ENCODE data around the gene DIP2C.
"Not testable (repeated sequence)": the region's sequence is repeated elsewhere in the genome, so short reads cannot be mapped to it uniquely, and the experiment has no call there.

DIP2C gene

DNA sequence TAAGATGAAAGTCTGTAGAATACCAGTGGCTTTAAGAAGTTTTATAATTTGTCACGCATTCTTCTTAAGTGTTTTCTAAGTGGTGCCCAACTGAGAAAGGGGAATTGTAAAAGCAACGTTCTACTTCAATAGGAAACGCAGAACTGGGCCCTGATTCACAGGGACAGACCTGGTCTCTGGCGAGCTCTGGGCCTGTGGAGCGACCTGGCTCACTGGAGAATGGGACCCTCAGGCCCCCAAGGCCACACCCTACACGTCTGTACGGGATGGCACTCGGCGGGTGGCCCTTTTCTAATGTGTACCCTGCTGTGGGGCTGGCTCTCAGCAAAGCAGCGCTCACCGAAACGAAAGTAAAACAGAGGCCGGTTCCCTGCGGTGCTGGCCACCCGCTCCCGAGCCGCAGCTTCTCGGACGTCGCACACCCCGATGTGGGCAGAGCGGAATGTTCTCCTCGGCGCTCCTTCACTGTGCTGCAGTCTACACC, 205.0 kb downstream of the DIP2C start:
- no peaks in the 10 kb centered on the region for H3K36me3 Mint-ChIP-seq
- peak overlapping the region; percentile 72 for H3K4me3 Mint-ChIP-seq
- H3K27ac Mint-ChIP-seq = peak overlapping the region; percentile 50
- H3K27me3 Mint-ChIP-seq = no peaks in the 10 kb centered on the region
- H3K9me3 Mint-ChIP-seq (ENCODE audit: low read depth) = no peaks in the 10 kb centered on the region
- H3K4me1 Mint-ChIP-seq (ENCODE audit: low read depth) = no peaks in the 10 kb centered on the region

DNA sequence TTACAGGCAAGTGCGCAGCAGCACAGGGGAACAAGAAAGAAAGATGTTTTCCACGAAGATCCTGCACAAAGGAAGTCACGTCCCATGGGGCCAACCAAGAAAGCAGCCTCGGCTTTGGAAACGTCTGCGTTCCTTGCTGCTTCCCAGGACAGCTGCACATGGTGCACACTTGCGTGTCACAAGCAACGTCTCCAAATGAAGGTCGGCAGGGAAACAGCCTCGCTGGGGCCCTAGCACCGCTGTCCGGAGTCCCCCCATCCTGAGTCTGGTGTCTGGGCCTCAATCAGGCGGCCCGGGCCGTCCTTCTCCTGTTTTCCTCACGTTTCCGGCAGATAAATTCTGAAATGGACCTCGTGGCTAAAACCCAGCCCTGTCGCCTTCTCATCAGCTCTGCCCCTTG, 206.2 kb downstream of the DIP2C start:
- no peaks in the 10 kb centered on the region for H3K4me1 Mint-ChIP-seq (ENCODE audit: low read depth)
- no peak overlapping the region for H3K4me3 Mint-ChIP-seq
- no peak overlapping the region for H3K27ac Mint-ChIP-seq
- no peaks in the 10 kb centered on the region for H3K27me3 Mint-ChIP-seq
- no peaks in the 10 kb centered on the region for H3K36me3 Mint-ChIP-seq
- no peaks in the 10 kb centered on the region for H3K9me3 Mint-ChIP-seq (ENCODE audit: low read depth)

DNA sequence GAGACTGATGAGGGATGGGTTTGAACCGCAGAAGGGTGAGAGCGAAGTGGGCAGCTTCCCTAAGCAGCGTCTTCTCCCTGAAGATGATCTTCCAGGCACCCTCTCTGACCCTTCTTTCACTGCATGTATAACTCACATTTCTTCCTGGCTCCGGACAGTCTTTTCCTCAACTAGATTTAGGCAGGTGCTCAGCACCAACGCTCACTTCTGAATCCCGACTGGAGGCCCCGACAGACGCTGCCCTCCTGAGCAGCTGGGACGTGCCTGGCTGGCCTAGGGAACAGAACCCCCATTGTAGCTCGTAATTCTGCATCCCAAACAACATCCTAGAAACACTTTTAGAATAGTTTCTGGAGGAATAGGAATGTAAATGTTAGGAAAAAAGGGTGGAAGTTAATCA, 206.6 kb downstream of the DIP2C start:
- no peaks in the 10 kb centered on the region for H3K36me3 Mint-ChIP-seq
- H3K4me3 Mint-ChIP-seq = no peak overlapping the region
- H3K9me3 Mint-ChIP-seq (ENCODE audit: low read depth) = no peaks in the 10 kb centered on the region
- H3K27ac Mint-ChIP-seq = no peak overlapping the region
- no peaks in the 10 kb centered on the region for H3K27me3 Mint-ChIP-seq
- no peaks in the 10 kb centered on the region for H3K4me1 Mint-ChIP-seq (ENCODE audit: low read depth)

DNA sequence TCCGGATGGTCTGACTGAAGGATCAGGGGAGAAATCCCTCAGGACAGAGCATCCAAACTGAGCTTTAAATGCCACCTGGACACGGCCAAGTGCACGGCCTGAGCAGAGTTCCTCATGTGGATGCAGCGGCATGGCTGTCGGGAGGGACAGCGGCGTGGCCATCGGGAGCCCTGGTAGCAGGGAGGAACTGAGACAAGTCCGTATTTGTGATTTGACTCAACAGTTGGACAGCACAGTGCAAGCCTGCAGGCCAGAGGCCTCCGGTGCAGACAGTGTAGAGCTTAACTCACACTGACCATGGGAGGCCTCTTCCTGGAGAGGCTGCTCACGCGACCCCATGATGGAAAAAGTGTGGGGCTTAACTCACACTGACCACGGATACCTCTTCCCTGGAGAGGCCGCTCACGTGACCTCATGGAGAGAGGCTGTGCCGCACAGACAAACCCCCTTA, 207.4 kb downstream of the DIP2C start:
- peaks cover 3% of the 10 kb centered on the region for H3K4me1 Mint-ChIP-seq (ENCODE audit: low read depth)
- no peaks in the 10 kb centered on the region for H3K9me3 Mint-ChIP-seq (ENCODE audit: low read depth)
- H3K27ac Mint-ChIP-seq = no peak overlapping the region
- no peaks in the 10 kb centered on the region for H3K36me3 Mint-ChIP-seq
- H3K4me3 Mint-ChIP-seq = no peak overlapping the region
- H3K27me3 Mint-ChIP-seq = no peaks in the 10 kb centered on the region

DNA sequence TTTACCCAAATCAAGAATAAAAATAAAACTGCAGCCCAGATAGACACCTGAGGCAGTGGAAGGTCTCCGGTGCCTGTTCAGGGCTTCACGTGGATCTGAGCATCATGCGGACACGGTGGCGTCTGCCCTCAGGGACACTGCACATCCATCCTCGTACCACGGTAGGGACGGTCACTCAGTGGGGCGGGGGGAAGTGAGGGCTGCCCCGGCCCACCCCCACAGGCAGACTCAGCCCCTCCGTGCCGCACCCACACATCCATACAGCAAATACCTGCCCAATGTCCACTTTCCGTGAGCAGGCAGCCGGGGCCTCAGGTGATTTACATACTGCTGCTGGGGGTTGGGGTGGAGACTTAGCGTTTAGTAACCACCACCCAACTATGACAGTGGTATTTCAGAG, 207.8 kb downstream of the DIP2C start:
- Mint-ChIP-seq H3K27ac (no peak overlapping the region), H3K27me3 (no peaks in the 10 kb centered on the region), H3K4me3 (no peak overlapping the region), H3K4me1 (ENCODE audit: low read depth) (peaks cover 6% of the 10 kb centered on the region), H3K9me3 (ENCODE audit: low read depth) (no peaks in the 10 kb centered on the region), H3K36me3 (no peaks in the 10 kb centered on the region)

DNA sequence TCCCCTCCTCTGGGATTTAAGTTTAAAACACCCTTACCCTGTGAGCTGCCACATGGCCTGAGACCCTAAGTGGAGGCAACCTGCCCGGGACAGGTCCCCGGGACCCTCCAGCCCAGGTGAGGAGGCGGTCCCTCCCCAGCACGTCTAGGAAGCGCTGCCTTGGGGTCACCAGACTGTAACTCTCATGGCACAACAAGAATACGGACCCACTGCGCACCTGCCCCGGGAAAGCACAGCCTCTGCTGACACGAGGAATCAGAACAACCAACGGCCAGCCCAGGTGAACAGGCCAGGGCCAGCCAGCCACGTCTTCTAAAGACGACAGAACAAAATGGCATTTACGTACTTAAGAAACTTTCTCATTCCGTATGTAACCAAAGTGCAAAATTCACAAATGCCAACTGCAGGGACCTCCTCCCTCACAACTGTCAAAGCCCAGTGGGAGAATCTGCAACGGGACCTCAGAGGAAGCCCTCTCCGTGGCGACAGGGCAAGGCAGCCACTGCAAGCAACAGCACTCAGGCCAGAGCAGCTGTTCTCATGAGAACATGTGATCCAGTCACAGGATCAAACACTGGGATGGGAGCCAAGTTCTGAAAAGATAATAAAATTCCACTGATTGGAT, 208.4 kb downstream of the DIP2C start:
- Mint-ChIP-seq H3K27ac (no peak overlapping the region), H3K27me3 (no peaks in the 10 kb centered on the region), H3K36me3 (no peaks in the 10 kb centered on the region)

DNA sequence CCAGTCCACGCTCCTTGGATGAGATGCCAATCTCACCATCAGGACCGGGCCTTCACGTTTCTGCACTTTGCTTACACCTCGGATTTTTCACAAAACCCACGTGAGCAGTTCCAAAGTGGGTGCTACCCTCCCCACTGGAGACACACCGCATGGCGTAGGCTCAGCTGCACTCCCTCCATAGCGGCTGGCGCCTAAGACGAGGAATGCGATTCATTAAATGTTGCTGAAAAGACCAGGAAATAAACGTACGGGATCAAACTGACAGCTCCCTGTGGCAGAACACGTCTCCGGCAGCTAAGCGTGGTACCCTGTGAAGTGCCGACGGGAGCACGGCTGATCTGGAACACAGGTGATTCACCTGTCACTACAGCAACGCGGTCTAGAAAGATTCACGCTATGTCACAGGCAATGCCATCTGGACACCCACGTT, 209.0 kb downstream of the DIP2C start:
- Mint-ChIP-seq H3K27me3 (no peaks in the 10 kb centered on the region), H3K9me3 (ENCODE audit: low read depth) (no peaks in the 10 kb centered on the region), H3K4me3 (no peak overlapping the region), H3K4me1 (ENCODE audit: low read depth) (peaks cover 6% of the 10 kb centered on the region), H3K27ac (no peak overlapping the region), H3K36me3 (no peaks in the 10 kb centered on the region)

More for the DNA sequence above, 208.4 kb downstream of the DIP2C start:
- no peak overlapping the region for H3K4me3 Mint-ChIP-seq
- peaks cover 6% of the 10 kb centered on the region for H3K4me1 Mint-ChIP-seq (ENCODE audit: low read depth)
- H3K9me3 Mint-ChIP-seq (ENCODE audit: low read depth) = no peaks in the 10 kb centered on the region

DNA sequence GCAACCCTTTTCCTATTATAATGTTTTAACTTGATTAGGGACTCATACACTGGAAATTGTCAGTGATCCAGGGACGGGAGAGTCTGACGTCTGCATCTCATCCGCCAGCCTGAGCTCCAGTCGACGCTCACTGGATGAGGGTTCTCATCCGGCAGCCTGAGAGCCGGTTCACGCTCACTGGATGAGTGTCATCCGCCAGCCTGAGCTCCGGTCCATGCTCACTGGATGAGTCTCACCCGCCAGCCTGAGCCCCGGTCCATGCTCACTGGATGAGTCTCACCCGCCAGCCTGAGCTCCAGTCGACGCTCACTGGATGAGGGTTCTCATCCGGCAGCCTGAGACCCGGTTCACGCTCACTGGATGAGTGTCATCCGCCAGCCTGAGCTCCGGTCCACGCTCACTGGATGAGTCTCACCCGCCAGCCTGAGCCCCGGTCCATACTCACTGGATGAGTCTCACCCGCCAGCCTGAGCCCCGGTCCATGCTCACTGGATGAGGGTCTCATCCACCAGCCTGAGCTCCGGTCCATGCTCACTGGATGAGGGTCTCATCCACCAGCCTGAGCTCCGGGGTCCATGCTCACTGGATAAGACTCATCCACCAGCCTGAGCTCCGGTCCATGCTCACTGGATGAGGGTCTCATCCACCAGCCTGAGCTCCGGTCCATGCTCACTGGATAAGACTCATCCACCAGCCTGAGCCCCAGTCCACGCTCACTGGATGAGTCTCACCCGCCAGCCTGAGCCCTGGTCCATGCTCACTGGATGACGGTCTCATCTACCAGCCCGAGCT, 209.6 kb downstream of the DIP2C start:
- not testable (repeated sequence) for H3K27ac Mint-ChIP-seq; H3K27me3 Mint-ChIP-seq; H3K9me3 Mint-ChIP-seq (ENCODE audit: low read depth); H3K36me3 Mint-ChIP-seq; H3K4me3 Mint-ChIP-seq; H3K4me1 Mint-ChIP-seq (ENCODE audit: low read depth)

DNA sequence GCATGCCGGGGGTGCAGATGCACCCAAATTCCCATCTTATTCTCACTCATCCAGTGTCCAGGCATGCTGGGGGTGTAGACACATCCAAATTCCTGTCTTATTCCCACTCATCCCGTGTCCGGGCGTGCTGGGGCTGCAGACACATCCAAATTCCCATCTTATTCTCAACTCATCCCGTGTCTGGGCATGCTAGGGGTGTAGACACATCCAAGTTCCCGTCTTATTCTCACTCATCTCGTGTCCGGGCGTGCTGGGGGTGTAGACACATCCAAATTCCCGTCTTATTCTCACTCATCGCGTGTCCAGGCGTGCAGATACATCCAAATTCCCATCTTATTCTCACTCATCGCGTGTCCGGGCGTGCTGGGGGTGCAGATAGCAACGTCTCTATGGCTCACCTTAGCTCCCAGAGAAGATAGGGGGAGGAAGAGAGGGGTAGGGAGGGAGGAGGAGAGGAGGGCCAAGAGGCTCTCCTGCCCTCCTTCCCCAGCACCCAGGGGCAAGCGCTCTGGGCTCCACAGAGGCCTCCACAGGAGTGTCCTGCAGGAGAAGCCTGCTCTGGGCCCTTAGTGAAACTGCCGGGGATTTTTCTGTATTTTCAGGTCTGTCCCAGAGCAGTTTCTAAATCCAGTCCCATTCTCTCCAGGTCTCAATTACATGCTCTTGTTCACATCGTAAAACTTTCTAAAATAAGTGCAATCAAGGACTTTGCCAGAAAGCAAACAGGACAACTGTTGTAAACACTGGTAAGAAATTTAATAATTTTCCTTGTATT, 210.8 kb downstream of the DIP2C start:
- Mint-ChIP-seq H3K4me3 (no peak overlapping the region), H3K9me3 (ENCODE audit: low read depth) (peaks cover 4% of the 10 kb centered on the region), H3K4me1 (ENCODE audit: low read depth) (peaks cover 6% of the 10 kb centered on the region), H3K27ac (no peak overlapping the region), H3K36me3 (no peaks in the 10 kb centered on the region), H3K27me3 (no peaks in the 10 kb centered on the region)

DNA sequence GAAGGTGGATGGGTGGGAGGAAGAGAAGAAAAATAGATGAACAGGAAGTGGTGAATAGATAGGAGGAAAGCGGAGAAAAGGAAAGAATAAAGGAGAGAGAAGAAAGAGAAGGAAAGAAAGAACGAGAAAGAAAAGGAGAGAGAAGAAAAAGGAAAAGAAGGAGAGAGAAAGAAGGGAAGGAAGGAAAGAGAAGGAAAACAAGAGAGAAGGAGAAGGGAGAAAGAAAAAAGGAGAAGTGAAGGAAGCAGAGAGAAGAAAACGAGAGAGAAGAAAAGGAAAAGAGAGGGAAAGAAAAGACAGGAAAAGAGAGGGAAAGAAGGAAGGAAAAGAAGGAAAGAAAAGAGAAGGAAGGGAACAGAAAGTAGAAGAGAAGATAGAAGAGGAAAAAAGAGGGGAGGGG, 211.8 kb downstream of the DIP2C start:
- Mint-ChIP-seq H3K27ac (peak overlapping the region; percentile 28), H3K27me3 (no peaks in the 10 kb centered on the region), H3K4me1 (ENCODE audit: low read depth) (peaks cover 6% of the 10 kb centered on the region), H3K4me3 (no peak overlapping the region), H3K36me3 (no peaks in the 10 kb centered on the region), H3K9me3 (ENCODE audit: low read depth) (peaks cover 4% of the 10 kb centered on the region)

DNA sequence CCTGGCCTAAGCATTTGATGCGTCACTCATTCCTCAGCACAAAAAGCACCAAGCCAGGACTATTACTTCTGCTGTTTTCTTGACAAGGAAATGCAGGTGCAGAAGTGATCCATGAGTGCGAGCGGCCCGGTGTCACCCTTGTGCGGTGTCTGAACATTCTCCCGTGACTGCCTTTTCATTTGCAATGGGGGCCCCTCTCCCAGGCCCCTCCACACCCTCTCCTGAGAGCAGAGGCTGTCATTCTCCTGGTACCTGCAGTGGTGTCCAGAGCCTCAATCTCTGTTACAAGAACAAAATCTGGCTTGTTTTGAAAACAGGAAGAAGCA, 213.1 kb downstream of the DIP2C start:
- H3K9me3 Mint-ChIP-seq (ENCODE audit: low read depth) = peaks cover 4% of the 10 kb centered on the region
- peaks cover 6% of the 10 kb centered on the region for H3K4me1 Mint-ChIP-seq (ENCODE audit: low read depth)

DNA sequence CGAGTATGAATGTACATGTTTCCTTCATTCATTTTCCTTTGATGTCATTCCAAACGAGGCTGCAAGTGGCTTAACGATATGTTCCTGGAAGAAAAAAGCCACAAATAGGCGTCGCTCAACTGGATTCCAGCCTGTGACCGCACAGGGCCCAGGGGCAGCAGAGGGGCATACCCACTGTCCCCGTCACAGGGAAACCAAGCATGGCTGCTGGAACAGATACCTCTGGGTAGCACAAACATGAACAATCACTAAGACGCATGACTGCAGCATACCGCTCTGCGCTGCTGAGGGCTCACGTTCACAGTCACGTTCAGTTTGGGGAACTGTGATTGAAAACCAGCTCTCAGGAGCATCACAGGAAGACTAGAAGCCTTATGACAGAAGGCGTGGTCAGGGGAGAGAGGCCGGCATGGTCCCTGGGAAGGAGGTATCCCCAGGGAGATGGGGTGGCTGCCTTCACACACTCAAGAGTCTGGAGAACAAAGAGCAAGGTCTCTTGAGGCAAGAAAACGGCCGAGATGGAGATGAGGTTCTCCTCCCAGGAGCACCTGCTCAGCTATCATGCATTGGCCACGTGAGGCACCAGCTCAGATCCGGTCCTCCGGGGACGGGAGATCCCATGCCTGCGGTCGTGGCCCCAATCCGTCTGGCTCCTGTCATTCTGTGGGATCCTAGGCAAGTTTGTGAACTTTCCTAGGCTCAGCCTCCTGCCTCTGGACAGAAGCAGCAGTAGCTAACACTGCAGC, 213.6 kb downstream of the DIP2C start:
- H3K36me3 Mint-ChIP-seq = no peaks in the 10 kb centered on the region
- peaks cover 4% of the 10 kb centered on the region for H3K9me3 Mint-ChIP-seq (ENCODE audit: low read depth)
- H3K4me1 Mint-ChIP-seq (ENCODE audit: low read depth) = peaks cover 6% of the 10 kb centered on the region
- H3K4me3 Mint-ChIP-seq = no peak overlapping the region
- H3K27ac Mint-ChIP-seq = no peak overlapping the region
- H3K27me3 Mint-ChIP-seq = no peaks in the 10 kb centered on the region

More for the DNA sequence above, 213.1 kb downstream of the DIP2C start:
- no peaks in the 10 kb centered on the region for H3K36me3 Mint-ChIP-seq
- no peaks in the 10 kb centered on the region for H3K27me3 Mint-ChIP-seq
- H3K4me3 Mint-ChIP-seq = no peak overlapping the region
- H3K27ac Mint-ChIP-seq = no peak overlapping the region

DNA sequence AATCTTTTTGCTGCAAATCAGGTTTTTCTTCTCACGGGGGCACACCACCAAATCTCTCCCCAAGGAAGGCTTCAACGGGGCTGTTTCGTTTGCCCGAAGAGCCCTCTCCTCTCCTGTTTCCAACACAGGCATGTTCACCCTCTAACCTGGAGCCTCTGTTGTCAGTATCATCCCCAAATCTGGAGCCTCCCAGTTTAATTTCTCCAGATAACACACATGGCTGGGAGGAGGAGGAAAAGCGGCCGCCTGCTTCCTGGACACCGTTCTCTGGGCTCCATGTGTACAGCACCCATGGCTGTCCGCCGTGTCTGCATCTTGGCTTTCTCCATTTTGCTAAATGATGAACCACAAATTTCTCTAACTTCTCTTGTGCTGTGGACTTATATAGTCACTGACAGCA, 214.5 kb downstream of the DIP2C start:
- H3K4me1 Mint-ChIP-seq (ENCODE audit: low read depth) = peaks cover 15% of the 10 kb centered on the region
- no peaks in the 10 kb centered on the region for H3K36me3 Mint-ChIP-seq

DNA sequence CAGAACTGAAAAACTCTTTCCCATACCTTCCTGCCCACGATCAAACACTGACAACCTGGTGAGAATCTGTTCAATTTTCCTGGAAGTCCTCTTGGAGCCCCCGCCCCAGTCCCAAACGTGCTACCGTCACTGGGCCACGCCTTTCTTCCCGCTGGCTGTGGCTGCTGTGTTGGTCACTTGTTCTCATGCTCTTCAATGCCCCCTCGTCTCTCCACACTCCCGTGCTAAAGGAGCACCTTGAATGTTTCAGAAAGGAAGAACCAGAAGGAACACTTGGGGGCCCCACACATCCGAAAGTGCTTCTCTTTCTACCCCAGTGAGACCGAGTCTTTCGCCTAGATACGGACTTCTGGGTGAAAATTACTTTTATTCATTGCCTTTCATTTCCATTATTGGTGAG, 215.1 kb downstream of the DIP2C start:
- Mint-ChIP-seq H3K27ac (no peak overlapping the region), H3K4me3 (no peak overlapping the region), H3K9me3 (ENCODE audit: low read depth) (peaks cover 4% of the 10 kb centered on the region), H3K27me3 (no peaks in the 10 kb centered on the region), H3K4me1 (ENCODE audit: low read depth) (peaks cover 21% of the 10 kb centered on the region), H3K36me3 (no peaks in the 10 kb centered on the region)

More for the DNA sequence above, 214.5 kb downstream of the DIP2C start:
- Mint-ChIP-seq H3K27me3 (no peaks in the 10 kb centered on the region), H3K9me3 (ENCODE audit: low read depth) (peaks cover 4% of the 10 kb centered on the region), H3K27ac (no peak overlapping the region), H3K4me3 (no peak overlapping the region)
